ENCODE results near the gene ARL6IP4. TPM values are rescaled to one million over a fixed set of nuclear protein-coding genes. Genes with fewer than 3 reads are reported as not detected.

Gene ARL6IP4
- total RNA-seq, 1 experiment from 2014 or later, result 132 TPM

DNA sequence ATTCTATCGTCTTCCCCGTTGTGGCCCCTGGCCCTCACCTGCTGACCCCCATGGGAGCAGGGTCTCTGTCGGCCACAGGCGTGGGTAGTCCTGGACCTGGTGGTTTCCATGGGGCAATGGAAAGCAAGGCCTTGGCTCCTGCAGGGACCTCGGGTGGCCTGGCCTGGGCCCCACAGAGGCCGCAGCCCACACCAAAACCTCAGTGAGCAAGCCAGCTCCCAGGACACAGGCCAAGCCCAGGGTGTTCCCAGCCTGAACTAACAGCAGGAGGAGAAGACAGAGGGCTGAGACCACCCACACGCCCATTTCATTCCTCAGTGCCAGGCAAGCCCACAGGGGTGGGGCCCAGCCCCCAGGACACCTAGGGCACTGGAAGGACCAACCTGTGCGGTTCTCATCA is 31.1 kb upstream of the ARL6IP4 start:
- H3K27ac Mint-ChIP-seq, result no peak overlapping the region
- no peaks in the 10 kb centered on the region for H3K4me1 ChIP-seq (ENCODE audit: insufficient read depth, low read length)

More for the DNA sequence above, 31.1 kb upstream of the ARL6IP4 start:
- H4K20me1 ChIP-seq (ENCODE audit: control insufficient read depth, insufficient read depth, insufficient read length), result peaks cover 3% of the 10 kb centered on the region
- Mint-ChIP-seq H3K36me3 (ENCODE audit: insufficient read depth in 1 of 3, low read depth in 3 of 3) (no peaks in the 10 kb centered on the region), H3K27me3 (ENCODE audit: low read depth) (peaks cover 66% of the 10 kb centered on the region), H3K4me3 (no peak overlapping the region), H3K9me3 (no peaks in the 10 kb centered on the region), H3K4me1 (peaks cover 0 to 7% of the 10 kb centered on the region in 2 experiments; a peak in 2 of 4 replicates)
- H3K4ac ChIP-seq (ENCODE audit: low read depth, low read length), result no peak overlapping the region
- H2AK5ac ChIP-seq (ENCODE audit: insufficient read length, low read length), result no peak overlapping the region
- no peaks in the 10 kb centered on the region for H3K23me2 ChIP-seq (ENCODE audit: insufficient read length, low read depth, low read length, poor library complexity, severe bottlenecking)
- no peak overlapping the region for H2BK20ac ChIP-seq (ENCODE audit: low read depth, low read length, poor library complexity, severe bottlenecking)
- H3K79me2 ChIP-seq (ENCODE audit: insufficient read depth, low read length), result no peaks in the 10 kb centered on the region
- H3K56ac ChIP-seq (ENCODE audit: insufficient read length, low read depth, low read length), result no peak overlapping the region
- no peaks in the 10 kb centered on the region for H3K9me3 ChIP-seq (ENCODE audit: control insufficient read depth, low read depth, low read length)
- no peak overlapping the region for H2BK120ac ChIP-seq (ENCODE audit: low read depth, low read length, poor library complexity, severe bottlenecking)
- no peak overlapping the region for H4K8ac ChIP-seq (replicated peaks; ENCODE audit: insufficient read length, low read depth, low read length)
- no peak overlapping the region for H3K27ac ChIP-seq (ENCODE audit: insufficient read length, low read depth, low read length)
- TF ChIP-seq, protein P1, sequence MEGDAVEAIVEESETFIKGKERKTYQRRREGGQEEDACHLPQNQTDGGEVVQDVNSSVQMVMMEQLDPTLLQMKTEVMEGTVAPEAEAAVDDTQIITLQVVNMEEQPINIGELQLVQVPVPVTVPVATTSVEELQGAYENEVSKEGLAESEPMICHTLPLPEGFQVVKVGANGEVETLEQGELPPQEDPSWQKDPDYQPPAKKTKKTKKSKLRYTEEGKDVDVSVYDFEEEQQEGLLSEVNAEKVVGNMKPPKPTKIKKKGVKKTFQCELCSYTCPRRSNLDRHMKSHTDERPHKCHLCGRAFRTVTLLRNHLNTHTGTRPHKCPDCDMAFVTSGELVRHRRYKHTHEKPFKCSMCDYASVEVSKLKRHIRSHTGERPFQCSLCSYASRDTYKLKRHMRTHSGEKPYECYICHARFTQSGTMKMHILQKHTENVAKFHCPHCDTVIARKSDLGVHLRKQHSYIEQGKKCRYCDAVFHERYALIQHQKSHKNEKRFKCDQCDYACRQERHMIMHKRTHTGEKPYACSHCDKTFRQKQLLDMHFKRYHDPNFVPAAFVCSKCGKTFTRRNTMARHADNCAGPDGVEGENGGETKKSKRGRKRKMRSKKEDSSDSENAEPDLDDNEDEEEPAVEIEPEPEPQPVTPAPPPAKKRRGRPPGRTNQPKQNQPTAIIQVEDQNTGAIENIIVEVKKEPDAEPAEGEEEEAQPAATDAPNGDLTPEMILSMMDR (conservative IDR thresholded peaks at IDR 0.05), result no peak
- no peak overlapping the region for H2BK15ac ChIP-seq (ENCODE audit: low read depth, low read length)
- no peaks in the 10 kb centered on the region for H3K79me1 ChIP-seq (ENCODE audit: insufficient read depth, low read depth, low read length, poor library complexity, severe bottlenecking)
- H4K91ac ChIP-seq (ENCODE audit: insufficient read length, low read depth, low read length), result no peak overlapping the region
- H2AFZ ChIP-seq (ENCODE audit: low read length), result no peak overlapping the region
- no peak overlapping the region for H3K9ac ChIP-seq (ENCODE audit: extremely low read depth, insufficient read length, low read length)
- H3T11ph ChIP-seq (ENCODE audit: low read length), result no peak overlapping the region
- no peak overlapping the region for H2BK5ac ChIP-seq (ENCODE audit: insufficient read length, low read length)
- WGBS (ENCODE audit: extremely low coverage, insufficient read length, low lambda C conversion rate), result no CpG with 5 or more reads among the region's 8 CpGs
- DNase-seq, result no peak
- H3K23ac ChIP-seq (ENCODE audit: insufficient read length, low read depth, low read length), result no peak overlapping the region
- no peak overlapping the region for H3K4me2 ChIP-seq (ENCODE audit: insufficient read depth, insufficient read length, low read length)
- H3K14ac ChIP-seq (ENCODE audit: insufficient read depth, low read length), result no peak overlapping the region
- H3K18ac ChIP-seq (ENCODE audit: insufficient read length, low read depth, low read length), result no peak overlapping the region
- no peak overlapping the region for H4K5ac ChIP-seq (ENCODE audit: insufficient read length, low read depth, low read length)
- H3K27me3 ChIP-seq (ENCODE audit: insufficient read depth, low read length), result no peaks in the 10 kb centered on the region
- H2BK12ac ChIP-seq (ENCODE audit: insufficient read length, low read depth, low read length), result no peak overlapping the region
